Measurements from ENCODE around the gene EVA1C.

EVA1C gene

DNA sequence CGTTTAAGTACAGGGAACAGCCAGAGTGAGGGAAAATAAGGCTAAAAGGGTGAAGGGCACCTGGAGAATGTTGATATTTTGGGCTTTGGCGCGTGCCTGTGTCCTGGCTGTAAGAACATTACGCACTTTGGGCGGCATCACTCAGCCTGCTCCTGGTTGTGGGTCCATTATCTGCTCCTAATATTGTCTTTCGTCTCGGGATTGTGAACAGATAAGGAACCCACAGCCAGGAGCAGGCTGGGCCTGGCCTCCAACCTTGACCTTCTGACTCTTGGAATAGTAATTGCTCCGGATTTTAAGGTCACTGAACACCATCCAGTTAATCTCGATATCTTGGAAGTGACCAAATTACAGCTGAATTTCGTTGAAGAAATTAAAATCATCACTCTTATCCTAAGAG, 111.0 kb downstream of the EVA1C start:
- TF ChIP-seq EGR1 (IDR thresholded peaks at IDR 0.05) (no peak), TCF12 (IDR thresholded peaks at IDR 0.05; ENCODE audit: low read depth) (no peak), TAF1 (IDR thresholded peaks at IDR 0.05; ENCODE audit: low read depth) (no peak), MAX (IDR thresholded peaks at IDR 0.05) (no peak), CREB1 (IDR thresholded peaks at IDR 0.05; ENCODE audit: low read depth) (no peak), NFIC (IDR thresholded peaks at IDR 0.05) (no peak), FOXM1 (IDR thresholded peaks at IDR 0.05; ENCODE audit: borderline replicate concordance, low read depth) (no peak), RAD21 (IDR thresholded peaks at IDR 0.05; ENCODE audit: low read depth) (no peak), EP300 (IDR thresholded peaks at IDR 0.05; ENCODE audit: borderline replicate concordance) (no peak), TEAD4 (IDR thresholded peaks at IDR 0.05) (no peak), CEBPB (IDR thresholded peaks at IDR 0.05) (no peak), YY1 (IDR thresholded peaks at IDR 0.05; ENCODE audit: low read depth) (no peak), ZBTB7A (IDR thresholded peaks at IDR 0.05; ENCODE audit: low read depth) (no peak)
- TF ChIP-seq, protein P1, sequence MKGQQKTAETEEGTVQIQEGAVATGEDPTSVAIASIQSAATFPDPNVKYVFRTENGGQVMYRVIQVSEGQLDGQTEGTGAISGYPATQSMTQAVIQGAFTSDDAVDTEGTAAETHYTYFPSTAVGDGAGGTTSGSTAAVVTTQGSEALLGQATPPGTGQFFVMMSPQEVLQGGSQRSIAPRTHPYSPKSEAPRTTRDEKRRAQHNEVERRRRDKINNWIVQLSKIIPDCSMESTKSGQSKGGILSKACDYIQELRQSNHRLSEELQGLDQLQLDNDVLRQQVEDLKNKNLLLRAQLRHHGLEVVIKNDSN (IDR thresholded peaks at IDR 0.05) = no peak
- TF ChIP-seq, protein P2, sequence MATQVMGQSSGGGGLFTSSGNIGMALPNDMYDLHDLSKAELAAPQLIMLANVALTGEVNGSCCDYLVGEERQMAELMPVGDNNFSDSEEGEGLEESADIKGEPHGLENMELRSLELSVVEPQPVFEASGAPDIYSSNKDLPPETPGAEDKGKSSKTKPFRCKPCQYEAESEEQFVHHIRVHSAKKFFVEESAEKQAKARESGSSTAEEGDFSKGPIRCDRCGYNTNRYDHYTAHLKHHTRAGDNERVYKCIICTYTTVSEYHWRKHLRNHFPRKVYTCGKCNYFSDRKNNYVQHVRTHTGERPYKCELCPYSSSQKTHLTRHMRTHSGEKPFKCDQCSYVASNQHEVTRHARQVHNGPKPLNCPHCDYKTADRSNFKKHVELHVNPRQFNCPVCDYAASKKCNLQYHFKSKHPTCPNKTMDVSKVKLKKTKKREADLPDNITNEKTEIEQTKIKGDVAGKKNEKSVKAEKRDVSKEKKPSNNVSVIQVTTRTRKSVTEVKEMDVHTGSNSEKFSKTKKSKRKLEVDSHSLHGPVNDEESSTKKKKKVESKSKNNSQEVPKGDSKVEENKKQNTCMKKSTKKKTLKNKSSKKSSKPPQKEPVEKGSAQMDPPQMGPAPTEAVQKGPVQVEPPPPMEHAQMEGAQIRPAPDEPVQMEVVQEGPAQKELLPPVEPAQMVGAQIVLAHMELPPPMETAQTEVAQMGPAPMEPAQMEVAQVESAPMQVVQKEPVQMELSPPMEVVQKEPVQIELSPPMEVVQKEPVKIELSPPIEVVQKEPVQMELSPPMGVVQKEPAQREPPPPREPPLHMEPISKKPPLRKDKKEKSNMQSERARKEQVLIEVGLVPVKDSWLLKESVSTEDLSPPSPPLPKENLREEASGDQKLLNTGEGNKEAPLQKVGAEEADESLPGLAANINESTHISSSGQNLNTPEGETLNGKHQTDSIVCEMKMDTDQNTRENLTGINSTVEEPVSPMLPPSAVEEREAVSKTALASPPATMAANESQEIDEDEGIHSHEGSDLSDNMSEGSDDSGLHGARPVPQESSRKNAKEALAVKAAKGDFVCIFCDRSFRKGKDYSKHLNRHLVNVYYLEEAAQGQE (IDR thresholded peaks at IDR 0.05; ENCODE audit: low read depth) = no peak

- TF ChIP-seq TEAD4 (IDR thresholded peaks at IDR 0.05) = no peak
- TF ChIP-seq FOXM1 (IDR thresholded peaks at IDR 0.05; ENCODE audit: borderline replicate concordance, low read depth) = no peak
- no peak for TF ChIP-seq RAD21 (IDR thresholded peaks at IDR 0.05; ENCODE audit: low read depth)
- no peak for TF ChIP-seq CREB1 (IDR thresholded peaks at IDR 0.05; ENCODE audit: low read depth)
- TF ChIP-seq EGR1 (IDR thresholded peaks at IDR 0.05) = no peak
- no peak for TF ChIP-seq TCF12 (IDR thresholded peaks at IDR 0.05; ENCODE audit: low read depth)
- TF ChIP-seq YY1 (IDR thresholded peaks at IDR 0.05; ENCODE audit: low read depth) = no peak
Observed at GRCh38 chr21:32523988-32524719, 111.6 kb downstream of the EVA1C start.

- TF ChIP-seq EGR1 (IDR thresholded peaks at IDR 0.05) (no peak), MAX (IDR thresholded peaks at IDR 0.05) (no peak), CREB1 (IDR thresholded peaks at IDR 0.05; ENCODE audit: low read depth) (no peak), TEAD4 (IDR thresholded peaks at IDR 0.05) (no peak), CEBPB (IDR thresholded peaks at IDR 0.05) (no peak), TCF12 (IDR thresholded peaks at IDR 0.05; ENCODE audit: low read depth) (no peak), EP300 (IDR thresholded peaks at IDR 0.05; ENCODE audit: borderline replicate concordance) (no peak), ZBTB7A (IDR thresholded peaks at IDR 0.05; ENCODE audit: low read depth) (no peak), FOXM1 (IDR thresholded peaks at IDR 0.05; ENCODE audit: borderline replicate concordance, low read depth) (no peak), TAF1 (IDR thresholded peaks at IDR 0.05; ENCODE audit: low read depth) (no peak), YY1 (IDR thresholded peaks at IDR 0.05; ENCODE audit: low read depth) (no peak), RAD21 (IDR thresholded peaks at IDR 0.05; ENCODE audit: low read depth) (no peak)
- TF ChIP-seq, protein P1 (IDR thresholded peaks at IDR 0.05) = no peak
- TF ChIP-seq, protein P2 (IDR thresholded peaks at IDR 0.05; ENCODE audit: low read depth) = no peak
Observed at GRCh38 chr21:32525282-32525681, 112.8 kb downstream of the EVA1C start.

GRCh38 chr21:32529679-32530078, 117.2 kb downstream of the EVA1C start:
- TF ChIP-seq, protein P1 (IDR thresholded peaks at IDR 0.05) = no peak
- TF ChIP-seq MAX (IDR thresholded peaks at IDR 0.05) (no peak), FOXM1 (IDR thresholded peaks at IDR 0.05; ENCODE audit: borderline replicate concordance, low read depth) (no peak), ZBTB7A (IDR thresholded peaks at IDR 0.05; ENCODE audit: low read depth) (no peak), RAD21 (IDR thresholded peaks at IDR 0.05; ENCODE audit: low read depth) (no peak), TCF12 (IDR thresholded peaks at IDR 0.05; ENCODE audit: low read depth) (no peak), NFIC (IDR thresholded peaks at IDR 0.05) (no peak), YY1 (IDR thresholded peaks at IDR 0.05; ENCODE audit: low read depth) (no peak), EGR1 (IDR thresholded peaks at IDR 0.05) (no peak), EP300 (IDR thresholded peaks at IDR 0.05; ENCODE audit: borderline replicate concordance) (no peak), CREB1 (IDR thresholded peaks at IDR 0.05; ENCODE audit: low read depth) (no peak), TAF1 (IDR thresholded peaks at IDR 0.05; ENCODE audit: low read depth) (no peak), CEBPB (IDR thresholded peaks at IDR 0.05) (no peak), TEAD4 (IDR thresholded peaks at IDR 0.05) (no peak)
- TF ChIP-seq, protein P2 (IDR thresholded peaks at IDR 0.05; ENCODE audit: low read depth) = no peak
